PFSK-1 (cell line): Measurements from ENCODE around the gene ARFGAP2.

ENCODE experiments used
- FOXP2 ChIP-seq: optimal IDR thresholded peaks from 2 replicates; pipeline ENCODE3; 2011; ENCODE audit warnings: borderline replicate concordance, control low read depth, inconsistent platforms; ENCODE audit not compliant: insufficient read depth; ENCODE audit errors: extremely low read length, extremely low read depth
- POLR2AphosphoS5 ChIP-seq: IDR thresholded peaks from 2 replicates; pipeline ENCODE4 v1.6.1; 2012; ENCODE audit warnings: low read depth, mild to moderate bottlenecking, control low read depth, low read length, moderate library complexity
- REST ChIP-seq, 2 experiments: IDR thresholded peaks; 2 replicates each; pipeline versions ENCODE4 v1.6.1 to v1.8.0; 2011 to 2012; ENCODE audit warnings: low read depth in 2 of 2, low read length in 2 of 2, control low read depth in 1 of 2, inconsistent platforms in 1 of 2, mild to moderate bottlenecking in 1 of 2, moderate library complexity in 1 of 2; ENCODE audit not compliant: insufficient read depth in 1 of 2
- SIN3A ChIP-seq: IDR thresholded peaks from 2 replicates; pipeline ENCODE4 v1.6.1; 2012; ENCODE audit warnings: mild to moderate bottlenecking, low read length, moderate library complexity, borderline replicate concordance; ENCODE audit not compliant: insufficient read depth
- TAF1 ChIP-seq: IDR thresholded peaks from 2 replicates; pipeline ENCODE4 v1.6.1; 2012; ENCODE audit warnings: low read length, control low read depth, borderline replicate concordance; ENCODE audit not compliant: insufficient read depth

The ARFGAP2 gene

DNA sequence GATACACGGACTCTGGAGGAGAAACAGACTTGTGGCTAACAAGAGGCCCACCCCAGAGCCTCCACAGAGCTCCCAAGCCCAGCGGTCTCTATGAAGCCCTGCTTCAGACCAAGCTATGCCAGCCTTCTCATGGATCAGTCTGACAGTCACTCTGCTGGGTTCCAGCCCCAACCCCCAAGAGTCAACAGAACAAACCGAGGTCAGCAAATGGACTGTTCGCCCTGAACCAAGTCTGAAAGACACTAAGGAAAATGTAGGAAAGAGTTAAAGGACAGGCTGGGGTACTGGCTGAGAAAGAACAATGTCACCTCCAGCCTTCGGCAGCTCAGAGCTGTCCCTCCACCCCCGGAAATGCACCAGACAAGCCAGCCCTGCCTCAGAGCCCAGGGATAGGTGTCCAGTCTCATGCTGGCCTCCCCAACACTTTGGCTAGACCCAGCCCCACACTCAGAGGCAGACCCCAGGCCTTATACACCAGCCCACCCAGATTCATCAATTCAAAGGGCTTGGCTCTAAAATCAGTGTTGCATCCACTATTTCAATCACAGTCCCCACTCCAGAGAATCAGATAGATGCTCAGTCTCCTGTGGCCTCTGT lies 3.8 kb downstream of the ARFGAP2 start:
- TF ChIP-seq SIN3A, result no peak
- TF ChIP-seq FOXP2, result no peak
- TF ChIP-seq POLR2AphosphoS5, result no peak
- no peak for TF ChIP-seq TAF1
- TF ChIP-seq REST (IDR thresholded peaks at IDR 0.05; ENCODE audit: insufficient read depth in 1 of 2, low read depth in 2 of 2, low read length in 2 of 2), result no peak

DNA sequence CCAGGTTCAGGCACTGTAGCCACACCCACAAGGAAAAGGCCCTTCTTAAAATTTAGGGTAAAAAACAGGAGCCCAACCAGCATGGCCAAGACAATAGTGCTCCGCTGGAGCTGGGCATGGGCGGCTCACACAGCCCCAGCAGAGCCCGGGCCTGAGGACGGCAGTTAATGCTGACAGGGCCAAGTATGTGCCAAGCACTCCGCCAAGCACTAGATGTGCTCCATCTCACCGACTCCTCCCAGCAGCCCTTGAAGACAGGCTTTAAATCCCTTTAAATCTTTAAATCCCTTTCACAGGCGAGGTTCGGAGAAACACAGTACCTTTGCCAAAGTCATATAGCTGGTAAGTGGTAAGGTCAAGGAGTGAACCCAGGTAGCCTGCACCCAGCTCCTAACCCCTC lies 4.8 kb downstream of the ARFGAP2 start:
- TF ChIP-seq SIN3A, result no peak
- no peak for TF ChIP-seq TAF1
- no peak for TF ChIP-seq REST (IDR thresholded peaks at IDR 0.05; ENCODE audit: insufficient read depth in 1 of 2, low read depth in 2 of 2, low read length in 2 of 2)
- no peak for TF ChIP-seq POLR2AphosphoS5
- no peak for TF ChIP-seq FOXP2

- TF ChIP-seq SIN3A (no peak), POLR2AphosphoS5 (no peak), TAF1 (no peak), FOXP2 (no peak), REST (IDR thresholded peaks at IDR 0.05; ENCODE audit: insufficient read depth in 1 of 2, low read depth in 2 of 2, low read length in 2 of 2) (no peak)
Observed at GRCh38 chr11:47171061-47171838, 5.4 kb downstream of the ARFGAP2 start.

DNA sequence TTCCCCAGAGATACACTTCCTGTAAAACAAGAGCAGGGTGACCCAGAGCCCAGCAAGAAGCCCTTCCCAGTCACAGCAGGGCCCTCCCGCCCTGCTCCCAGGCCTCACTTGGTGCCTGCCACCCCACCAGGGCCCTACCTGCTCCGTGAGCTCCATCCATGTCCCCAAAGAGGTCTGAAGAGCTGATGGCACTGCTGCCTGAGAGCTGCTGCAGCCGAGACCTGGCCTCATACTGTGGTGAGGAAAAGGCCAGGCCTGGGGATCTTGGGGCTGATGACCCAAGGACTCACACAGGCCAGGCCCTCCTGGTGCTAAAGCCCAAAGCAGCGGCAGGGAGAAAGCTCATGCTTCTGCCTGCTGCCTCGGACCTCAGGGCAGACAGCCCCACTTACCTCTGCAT lies 10.3 kb downstream of the ARFGAP2 start:
- no peak for TF ChIP-seq SIN3A
- no peak; the same call in 1 of the 2 replicates for TF ChIP-seq POLR2AphosphoS5
- no peak for TF ChIP-seq TAF1
- no peak for TF ChIP-seq FOXP2

DNA sequence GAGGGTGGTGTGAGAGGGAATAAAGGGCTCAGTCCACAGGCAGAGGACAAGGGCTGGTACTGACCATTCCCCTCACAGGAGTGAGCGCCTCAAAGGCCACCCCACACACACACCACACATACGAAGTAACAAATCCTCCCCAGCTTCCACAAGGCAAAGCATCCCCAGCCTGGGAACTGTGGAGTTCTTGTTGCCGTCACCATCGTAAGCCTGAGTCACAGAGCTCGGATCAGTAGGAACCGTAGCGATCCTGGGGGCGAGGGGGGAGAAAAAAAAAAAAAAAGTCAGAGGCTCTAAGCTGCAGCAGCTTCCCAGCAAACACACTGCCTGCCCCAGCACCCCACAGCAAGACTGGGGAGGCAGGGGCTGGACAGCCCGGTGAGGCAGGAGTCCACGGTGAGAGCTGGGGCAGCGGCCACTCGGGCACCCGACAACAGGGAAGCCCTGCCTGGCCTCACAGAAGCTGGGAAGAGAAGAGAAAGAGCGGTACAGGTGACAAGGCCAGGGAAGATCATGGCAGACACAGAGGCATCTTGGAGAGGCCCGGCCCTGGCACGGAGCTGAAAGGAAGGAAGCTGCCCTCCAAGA lies 11.3 kb downstream of the ARFGAP2 start:
- TF ChIP-seq TAF1, result no peak
- TF ChIP-seq POLR2AphosphoS5, result no peak
- TF ChIP-seq SIN3A, result no peak
- no peak for TF ChIP-seq FOXP2
- no peak for TF ChIP-seq REST (IDR thresholded peaks at IDR 0.05; ENCODE audit: insufficient read depth in 1 of 2, low read depth in 2 of 2, low read length in 2 of 2)
